Keratinocyte (primary cell): ENCODE measurements around the gene RAB11FIP2. TPM values are rescaled to one million over a fixed set of nuclear protein-coding genes. Genes with fewer than 3 reads are reported as not detected.

Experiments used
- DNase-seq: peaks from one replicate; pipeline ENCODE4 v3.0.0-alpha.2; 2011; ENCODE audit warnings: low read depth, missing footprints, low spot score
- FAIRE-seq: peaks from 2 replicates; lab custom pipeline; 2011; peaks lifted over from hg19 to GRCh38; lab: Jason Lieb, UNC
- H2AFZ ChIP-seq: 2 replicates; pipeline ENCODE4 v1.6.0; 2012; ENCODE audit warnings: low read length, control low read depth, inconsistent platforms; ENCODE audit not compliant: control insufficient read depth
- H3K27ac ChIP-seq: 2 replicates; pipeline ENCODE4 v1.5.1; 2011; ENCODE audit warnings: low read length; ENCODE audit not compliant: control insufficient read depth, insufficient read depth
- H3K27me3 ChIP-seq: 3 replicates; pipeline ENCODE4 v1.6.0; 2011; ENCODE audit warnings: low read length; ENCODE audit not compliant: control insufficient read depth, insufficient read depth; ENCODE audit errors: extremely low read depth
- H3K36me3 ChIP-seq, 2 experiments: 2 replicates in 1 of 2; 3 replicates in 1 of 2; pipeline ENCODE4 v1.5.1; 2011; ENCODE audit warnings: low read length in 2 of 2, mild to moderate bottlenecking in 1 of 2; ENCODE audit not compliant: control insufficient read depth in 2 of 2, insufficient read depth in 2 of 2; ENCODE audit errors: extremely low read depth in 1 of 2
- H3K4me1 ChIP-seq: 3 replicates; pipeline ENCODE4 v1.5.1; 2011; ENCODE audit warnings: low read length; ENCODE audit not compliant: control insufficient read depth, insufficient read depth; ENCODE audit errors: extremely low read depth
- H3K4me2 ChIP-seq: 3 replicates; pipeline ENCODE4 v1.6.0; 2011; ENCODE audit warnings: low read depth, low read length; ENCODE audit not compliant: control insufficient read depth, insufficient read depth; ENCODE audit errors: extremely low read depth
- H3K4me3 ChIP-seq, 3 experiments: fragments of 200-600 bp in 1 of 3; sonication (generic) in 1 of 3; 2 replicates in 2 of 3; 3 replicates in 1 of 3; pipeline ENCODE4 v1.5.1; 2011 to 2016; ENCODE audit warnings: low read length in 3 of 3, mild to moderate bottlenecking in 3 of 3, control low read depth in 2 of 3, inconsistent platforms in 1 of 3, low read depth in 1 of 3, mixed read lengths in 1 of 3, mixed run types in 1 of 3, moderate library complexity in 1 of 3; ENCODE audit not compliant: control insufficient read depth in 2 of 3, insufficient read depth in 2 of 3; ENCODE audit errors: extremely low read depth in 1 of 3
- H3K79me2 ChIP-seq: 2 replicates; pipeline ENCODE4 v1.6.0; 2012; ENCODE audit warnings: low read length; ENCODE audit not compliant: control insufficient read depth, insufficient read depth
- H3K9ac ChIP-seq: 3 replicates; pipeline ENCODE4 v1.6.0; 2011; ENCODE audit warnings: low read length; ENCODE audit not compliant: control insufficient read depth, insufficient read depth; ENCODE audit errors: extremely low read depth
- H3K9me1 ChIP-seq: 3 replicates; pipeline ENCODE4 v1.6.0; 2011; ENCODE audit warnings: low read length; ENCODE audit not compliant: control insufficient read depth, insufficient read depth; ENCODE audit errors: extremely low read depth
- H3K9me3 ChIP-seq: 2 replicates; pipeline ENCODE4 v1.5.1; 2012; ENCODE audit warnings: low read depth, low read length; ENCODE audit not compliant: control insufficient read depth
- H4K20me1 ChIP-seq: 3 replicates; pipeline ENCODE4 v1.6.0; 2011; ENCODE audit warnings: low read length; ENCODE audit not compliant: control insufficient read depth, insufficient read depth; ENCODE audit errors: extremely low read depth
- EZH2 ChIP-seq: IDR thresholded peaks from one replicate; pipeline ENCODE4 v1.6.1; 2012; ENCODE audit warnings: inconsistent platforms, mild to moderate bottlenecking, low read length, moderate library complexity
- dilution Hi-C: fragments of 300-500 bp; cut with MboI; formaldehyde crosslinking; loops from one replicate; pipeline ENCODE4 v1.7.0; 2020; ENCODE audit warnings: low sequenced_read_pairs; ENCODE audit not compliant: extremely low pct_ligation_motif_present
- polyA plus RNA-seq, 5 experiments: library from polyadenylated mRNA; depleted of rRNA in 3 of 5; stranded (reverse) in 3 of 5; stranded (forward) in 1 of 5; unstranded in 1 of 5; fragments of >200 nt; gene quantifications; 1 replicate in 1 of 5; 2 replicates in 3 of 5; 3 replicates in 1 of 5; pipeline versions ENCODE4 v1.2.1 to v1.2.3, GENCODE V29; 2011 to 2012; ENCODE audit warnings: missing spikeins in 2 of 5, low read depth in 1 of 5, low replicate concordance in 1 of 5
- TF ChIP-seq, protein P1 (sequence below), 3 experiments: IDR thresholded peaks in 1 of 3; conservative IDR thresholded peaks in 1 of 3; optimal IDR thresholded peaks in 1 of 3; 2 replicates in 2 of 3; 3 replicates in 1 of 3; pipeline versions ENCODE3 to v1.5.1; 2011; ENCODE audit warnings: low read length in 3 of 3, mild to moderate bottlenecking in 3 of 3, moderate library complexity in 2 of 3, control low read depth in 1 of 3, inconsistent platforms in 1 of 3; ENCODE audit not compliant: insufficient read depth in 2 of 3; ENCODE audit errors: extremely low read depth in 1 of 3

The RAB11FIP2 gene
- polyA plus RNA-seq, 1 donor (not counting 4 experiments of a cell fraction or from before 2014, with no cell fraction given), result 6.1 TPM

- Histone ChIP-seq H3K9me1 (no peaks in the 10 kb centered on the region), H3K4me2 (no peak overlapping the region), H2AFZ (no peak overlapping the region), H3K36me3 (no peaks in the 10 kb centered on the region), H3K27me3 (no peaks in the 10 kb centered on the region), H3K9ac (no peak overlapping the region), H3K4me3 (no peak overlapping the region), H3K4me1 (no peaks in the 10 kb centered on the region), H3K79me2 (no peaks in the 10 kb centered on the region), H4K20me1 (no peaks in the 10 kb centered on the region), H3K27ac (no peak overlapping the region), H3K9me3 (no peaks in the 10 kb centered on the region)
- no peak for DNase-seq
- no peak for FAIRE-seq
- TF ChIP-seq, protein P1, sequence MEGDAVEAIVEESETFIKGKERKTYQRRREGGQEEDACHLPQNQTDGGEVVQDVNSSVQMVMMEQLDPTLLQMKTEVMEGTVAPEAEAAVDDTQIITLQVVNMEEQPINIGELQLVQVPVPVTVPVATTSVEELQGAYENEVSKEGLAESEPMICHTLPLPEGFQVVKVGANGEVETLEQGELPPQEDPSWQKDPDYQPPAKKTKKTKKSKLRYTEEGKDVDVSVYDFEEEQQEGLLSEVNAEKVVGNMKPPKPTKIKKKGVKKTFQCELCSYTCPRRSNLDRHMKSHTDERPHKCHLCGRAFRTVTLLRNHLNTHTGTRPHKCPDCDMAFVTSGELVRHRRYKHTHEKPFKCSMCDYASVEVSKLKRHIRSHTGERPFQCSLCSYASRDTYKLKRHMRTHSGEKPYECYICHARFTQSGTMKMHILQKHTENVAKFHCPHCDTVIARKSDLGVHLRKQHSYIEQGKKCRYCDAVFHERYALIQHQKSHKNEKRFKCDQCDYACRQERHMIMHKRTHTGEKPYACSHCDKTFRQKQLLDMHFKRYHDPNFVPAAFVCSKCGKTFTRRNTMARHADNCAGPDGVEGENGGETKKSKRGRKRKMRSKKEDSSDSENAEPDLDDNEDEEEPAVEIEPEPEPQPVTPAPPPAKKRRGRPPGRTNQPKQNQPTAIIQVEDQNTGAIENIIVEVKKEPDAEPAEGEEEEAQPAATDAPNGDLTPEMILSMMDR (optimal IDR thresholded peaks at IDR 0.05 in 1 of 3, IDR thresholded peaks at IDR 0.05 in 1 of 3, conservative IDR thresholded peaks at IDR 0.05 in 1 of 3; ENCODE audit: extremely low read depth in 1 of 3, insufficient read depth in 2 of 3, low read length in 3 of 3), result no peak
- TF ChIP-seq EZH2, result no peak
- dilution Hi-C loops, result no loop called here
Observed at GRCh38 chr10:117993166-117993565, 53.6 kb downstream of the RAB11FIP2 start.

GRCh38 chr10:117991701-117992100, 55.0 kb downstream of the RAB11FIP2 start:
- no peaks in the 10 kb centered on the region for H3K9me1 ChIP-seq
- H3K9ac ChIP-seq, result no peak overlapping the region
- no peaks in the 10 kb centered on the region for H4K20me1 ChIP-seq
- H2AFZ ChIP-seq, result no peak overlapping the region
- no peaks in the 10 kb centered on the region for H3K9me3 ChIP-seq
- H3K4me2 ChIP-seq, result no peak overlapping the region
- H3K36me3 ChIP-seq, result no peaks in the 10 kb centered on the region
- H3K4me3 ChIP-seq, result no peak overlapping the region
- no peak overlapping the region for H3K27ac ChIP-seq
- no peak for FAIRE-seq
- DNase-seq, result no peak
- no peaks in the 10 kb centered on the region for H3K27me3 ChIP-seq
- no peaks in the 10 kb centered on the region for H3K4me1 ChIP-seq
- dilution Hi-C loops, result no loop called here
- TF ChIP-seq, protein P1 (optimal IDR thresholded peaks at IDR 0.05 in 1 of 3, IDR thresholded peaks at IDR 0.05 in 1 of 3, conservative IDR thresholded peaks at IDR 0.05 in 1 of 3; ENCODE audit: extremely low read depth in 1 of 3, insufficient read depth in 2 of 3, low read length in 3 of 3), result no peak
- no peak for TF ChIP-seq EZH2
- no peaks in the 10 kb centered on the region for H3K79me2 ChIP-seq
